GM18907 (cell line): ENCODE results near the gene MINDY4.

Experiments
- ATAC-seq: cut with Tn5 transposase; IDR thresholded peaks from one replicate; pipeline ENCODE4 v1.9.1; 2021; ENCODE audit warnings: mild to moderate bottlenecking, moderate library complexity; ENCODE audit not compliant: unreplicated experiment

MINDY4 gene

GRCh38 chr7:30771174-30771879, at the start of gene MINDY4:
MINDY4 (plus strand) TSS chr7:30771417; CDS start chr7:30771494, 77 bp downstream.
- ATAC-seq, result peak; percentile 90

- ATAC-seq, result no peak
Measured at GRCh38 chr7:30722187-30722586, 49.0 kb upstream of the MINDY4 start.

GRCh38 chr7:30722671-30723070, 48.5 kb upstream of the MINDY4 start:
- no peak for ATAC-seq

GRCh38 chr7:30723776-30724175, 47.4 kb upstream of the MINDY4 start:
- ATAC-seq, result no peak

- ATAC-seq, result no peak
Measured at GRCh38 chr7:30726296-30727006, 44.8 kb upstream of the MINDY4 start.

- peak; percentile 66 for ATAC-seq
Measured at GRCh38 chr7:30727061-30727945, 43.9 kb upstream of the MINDY4 start.

GRCh38 chr7:30728591-30729100, 42.6 kb upstream of the MINDY4 start:
- ATAC-seq, result no peak

GRCh38 chr7:30729642-30730041, 41.6 kb upstream of the MINDY4 start:
- no peak for ATAC-seq

- ATAC-seq, result no peak
Measured at GRCh38 chr7:30730097-30730496, 41.1 kb upstream of the MINDY4 start.

- ATAC-seq, result no peak
Measured at GRCh38 chr7:30730996-30731395, 40.2 kb upstream of the MINDY4 start.

GRCh38 chr7:30731581-30731980, 39.6 kb upstream of the MINDY4 start:
- ATAC-seq, result no peak

GRCh38 chr7:30732606-30733005, 38.6 kb upstream of the MINDY4 start:
- ATAC-seq, result no peak

- no peak for ATAC-seq
Measured at GRCh38 chr7:30733216-30733615, 38.0 kb upstream of the MINDY4 start.

- no peak for ATAC-seq
Measured at GRCh38 chr7:30733691-30734090, 37.5 kb upstream of the MINDY4 start.

GRCh38 chr7:30734497-30734896, 36.7 kb upstream of the MINDY4 start:
- no peak for ATAC-seq

GRCh38 chr7:30735631-30736030, 35.6 kb upstream of the MINDY4 start:
- no peak for ATAC-seq

- no peak for ATAC-seq
Measured at GRCh38 chr7:30736291-30736690, 34.9 kb upstream of the MINDY4 start.

- ATAC-seq, result no peak
Measured at GRCh38 chr7:30738026-30738915, 32.9 kb upstream of the MINDY4 start.

GRCh38 chr7:30739691-30740090, 31.5 kb upstream of the MINDY4 start:
- ATAC-seq, result no peak
